CD8-positive, alpha-beta memory T cell (primary cell): ENCODE measurements around the gene PLEKHA7. TPM values are rescaled to one million over a fixed set of nuclear protein-coding genes. Genes with fewer than 3 reads are reported as not detected.
A peak's percentile ranks its signal among the peaks of the same experiment; 100 is the strongest.

Experiments
- CTCF ChIA-PET: fragments of 350-600 bp; sonication (Branson Sonifier 250); formaldehyde crosslinking; loops from one replicate; lab custom pipeline; 2021; ENCODE audit warnings: antibody characterized with exemption; lab: Charles Lee
- POLR2A ChIA-PET: fragments of 350-600 bp; sonication (Branson Sonifier 250); formaldehyde crosslinking; loops from one replicate; lab custom pipeline; 2021; ENCODE audit warnings: antibody characterized with exemption; lab: Charles Lee
- DNase-seq, 5 donors: peaks; one replicate each; pipeline versions ENCODE4 v3.0.0 to v3.0.0-alpha.2; 2020 to 2022; ENCODE audit warnings: mixed read lengths in 1 of 5
- H3K27ac ChIP-seq: one replicate; pipeline ENCODE4 v1.7.0; 2013; ENCODE audit warnings: low read depth, mild to moderate bottlenecking, low read length, moderate library complexity
- H3K27me3 ChIP-seq: 2 replicates; pipeline ENCODE4 v1.7.0; 2013; ENCODE audit warnings: low read length, mild to moderate bottlenecking; ENCODE audit not compliant: insufficient read depth, poor library complexity, severe bottlenecking
- H3K36me3 ChIP-seq: 2 replicates; pipeline ENCODE4 v1.7.0; 2013; ENCODE audit warnings: mild to moderate bottlenecking, low read length, moderate library complexity; ENCODE audit not compliant: insufficient read depth
- H3K4me1 ChIP-seq: 2 replicates; pipeline ENCODE4 v1.7.0; 2013; ENCODE audit warnings: mild to moderate bottlenecking, low read length, moderate library complexity; ENCODE audit not compliant: insufficient read depth
- H3K4me3 ChIP-seq: 2 replicates; pipeline ENCODE4 v1.7.0; 2013; ENCODE audit warnings: mild to moderate bottlenecking, low read length
- H3K9me3 ChIP-seq: 2 replicates; pipeline ENCODE4 v1.7.0; 2013; ENCODE audit warnings: mild to moderate bottlenecking, low read length
- H3K27ac Mint-ChIP-seq, 8 donors: one replicate each; pipeline ENCODE4 v1.8.0; 2020 to 2021; ENCODE audit warnings: mixed read lengths in 8 of 8, mild to moderate bottlenecking in 6 of 8, inconsistent platforms in 3 of 8, moderate library complexity in 3 of 8
- H3K27me3 Mint-ChIP-seq, 2 donors: one replicate each; pipeline ENCODE4 v1.8.0; 2020 to 2021; ENCODE audit warnings: mixed read lengths in 2 of 2, mild to moderate bottlenecking in 1 of 2, moderate library complexity in 1 of 2
- H3K36me3 Mint-ChIP-seq, 3 donors: one replicate each; pipeline ENCODE4 v1.8.0; 2020 to 2021; ENCODE audit warnings: mixed read lengths in 3 of 3, inconsistent platforms in 1 of 3, mild to moderate bottlenecking in 1 of 3
- H3K4me1 Mint-ChIP-seq, 3 donors: one replicate each; pipeline ENCODE4 v1.8.0; 2020 to 2021; ENCODE audit warnings: mixed read lengths in 3 of 3, inconsistent platforms in 1 of 3, mild to moderate bottlenecking in 1 of 3
- H3K4me3 Mint-ChIP-seq, 7 donors: one replicate each; pipeline ENCODE4 v1.8.0; 2020 to 2021; ENCODE audit warnings: mixed read lengths in 7 of 7, mild to moderate bottlenecking in 6 of 7, moderate library complexity in 4 of 7, inconsistent platforms in 2 of 7
- H3K9me3 Mint-ChIP-seq, 5 donors: one replicate each; pipeline ENCODE4 v1.8.0; 2020 to 2022; ENCODE audit warnings: mixed read lengths in 5 of 5, mild to moderate bottlenecking in 3 of 5, moderate library complexity in 2 of 5, inconsistent platforms in 1 of 5
- polyA plus RNA-seq: library from polyadenylated mRNA; unstranded; fragments of 300-500 nt; fragmentation: Illumina TruSeq; gene quantifications from one replicate; pipeline ENCODE4 v1.2.3, GENCODE V29; 2021
- total RNA-seq, 2 experiments: library from RNA; stranded (reverse); gene quantifications; one replicate each; pipeline ENCODE4 v1.2.3, GENCODE V29; 2021

The PLEKHA7 gene
- total and polyA plus RNA-seq, 3 experiments from 2014 or later, result 4.1 to 6.6 (median 5.3) TPM

- CTCF ChIA-PET, result interaction anchor here (3.4 kb wide), 1 partner anchor 11 kb away, joined by 12 read pairs; no protein-coding TSS in a partner anchor
These were observed 214.3 kb downstream of the PLEKHA7 start for GRCh38 chr11:16799890-16800289.

GRCh38 chr11:16799221-16799620 is 215.0 kb downstream of the PLEKHA7 start:
- Mint-ChIP-seq H3K4me1 (peaks cover 0 to 23% (median 17%) of the 10 kb centered on the region in 3 donors), H3K4me3 (no peak overlapping the region), H3K27me3 (peaks cover 1 to 8% of the 10 kb centered on the region in 2 donors), H3K36me3 (peaks cover 0 to 11% (median 4%) of the 10 kb centered on the region in 3 donors), H3K9me3 (no peaks in the 10 kb centered on the region), H3K27ac (peak overlapping the region in 3 of 8 donors; percentile 17 to 68 (median 66))
- no peak for DNase-seq
- Histone ChIP-seq H3K27me3 (no peaks in the 10 kb centered on the region), H3K9me3 (no peaks in the 10 kb centered on the region), H3K36me3 (no peaks in the 10 kb centered on the region), H3K4me3 (no peak overlapping the region), H3K27ac (no peak overlapping the region), H3K4me1 (no peaks in the 10 kb centered on the region)
- CTCF ChIA-PET, result interaction anchor here (3.4 kb wide), 1 partner anchor 11 kb away, joined by 12 read pairs; no protein-coding TSS in a partner anchor
- POLR2A ChIA-PET, result no interaction called here

More at GRCh38 chr11:16799890-16800289, 214.3 kb downstream of the PLEKHA7 start:
- Mint-ChIP-seq H3K4me1 (peaks cover 0 to 28% (median 23%) of the 10 kb centered on the region in 3 donors), H3K4me3 (no peak overlapping the region), H3K27me3 (peaks cover 1 to 9% of the 10 kb centered on the region in 2 donors), H3K27ac (peak overlapping the region in 7 of 8 donors; percentile 14 to 82 (median 66)), H3K9me3 (no peaks in the 10 kb centered on the region), H3K36me3 (peaks cover 0 to 8% (median 4%) of the 10 kb centered on the region in 3 donors)
- no peak for DNase-seq
- Histone ChIP-seq H3K4me3 (no peak overlapping the region), H3K36me3 (no peaks in the 10 kb centered on the region), H3K27ac (no peak overlapping the region), H3K27me3 (no peaks in the 10 kb centered on the region), H3K4me1 (no peaks in the 10 kb centered on the region), H3K9me3 (no peaks in the 10 kb centered on the region)
- POLR2A ChIA-PET, result no interaction called here

GRCh38 chr11:16797776-16798175 is 216.4 kb downstream of the PLEKHA7 start:
- H3K9me3 Mint-ChIP-seq, result no peaks in the 10 kb centered on the region
- ChIA-PET POLR2A (no interaction called here), CTCF (interaction anchor here (1.6 kb wide), 1 partner anchor 10 kb away, joined by 4 read pairs; no protein-coding TSS in a partner anchor)
- Histone ChIP-seq H3K27me3 (no peaks in the 10 kb centered on the region), H3K9me3 (no peaks in the 10 kb centered on the region), H3K36me3 (no peaks in the 10 kb centered on the region), H3K4me3 (no peak overlapping the region), H3K4me1 (no peaks in the 10 kb centered on the region), H3K27ac (no peak overlapping the region)
- H3K4me1 Mint-ChIP-seq, result peaks cover 0 to 21% (median 14%) of the 10 kb centered on the region in 3 donors
- peak overlapping the region in 5 of 8 donors; percentile 17 to 64 (median 25) for H3K27ac Mint-ChIP-seq
- no peak for DNase-seq
- no peak overlapping the region for H3K4me3 Mint-ChIP-seq
- no peaks in the 10 kb centered on the region for H3K27me3 Mint-ChIP-seq
- peaks cover 0 to 11% (median 1%) of the 10 kb centered on the region in 3 donors for H3K36me3 Mint-ChIP-seq

- Mint-ChIP-seq H3K4me3 (peak overlapping the region in 1 of 7 donors; percentile 4), H3K27me3 (no peaks in the 10 kb centered on the region), H3K4me1 (peaks cover 0 to 27% (median 21%) of the 10 kb centered on the region in 3 donors), H3K27ac (peak overlapping the region in 2 of 8 donors; percentile 2 to 27), H3K9me3 (no peaks in the 10 kb centered on the region), H3K36me3 (peaks cover 0 to 11% (median 0%) of the 10 kb centered on the region in 3 donors)
- Histone ChIP-seq H3K9me3 (no peaks in the 10 kb centered on the region), H3K4me3 (no peak overlapping the region), H3K36me3 (no peaks in the 10 kb centered on the region), H3K27me3 (no peaks in the 10 kb centered on the region), H3K4me1 (no peaks in the 10 kb centered on the region), H3K27ac (no peak overlapping the region)
- CTCF ChIA-PET, result interaction anchor here (1.6 kb wide), 1 partner anchor 8 kb away, joined by 4 read pairs; no protein-coding TSS in a partner anchor
- no peak for DNase-seq
- POLR2A ChIA-PET, result no interaction called here
These were observed 217.9 kb downstream of the PLEKHA7 start for GRCh38 chr11:16796311-16796710.

- no peak overlapping the region for H3K27ac ChIP-seq
These were observed 219.1 kb downstream of the PLEKHA7 start for GRCh38 chr11:16795146-16795545.

GRCh38 chr11:16794047-16794818 is 220.0 kb downstream of the PLEKHA7 start:
- H3K4me3 Mint-ChIP-seq, result peak overlapping the region in 4 of 7 donors; percentile 29 to 84 (median 60)
- Histone ChIP-seq H3K27me3 (no peaks in the 10 kb centered on the region), H3K9me3 (no peaks in the 10 kb centered on the region), H3K27ac (no peak overlapping the region), H3K4me3 (no peak overlapping the region), H3K4me1 (no peaks in the 10 kb centered on the region), H3K36me3 (no peaks in the 10 kb centered on the region)
- DNase-seq, result no peak
- peaks cover 0 to 21% (median 13%) of the 10 kb centered on the region in 3 donors for H3K4me1 Mint-ChIP-seq
- CTCF ChIA-PET, result interaction anchor here (1.7 kb wide), 1 partner anchor 9 kb away, joined by 7 read pairs; no protein-coding TSS in a partner anchor
- peak overlapping the region in 6 of 8 donors; percentile 62 to 98 (median 84) for H3K27ac Mint-ChIP-seq
- H3K9me3 Mint-ChIP-seq, result no peaks in the 10 kb centered on the region
- peaks cover 0 to 7% (median 0%) of the 10 kb centered on the region in 3 donors for H3K36me3 Mint-ChIP-seq
- H3K27me3 Mint-ChIP-seq, result no peaks in the 10 kb centered on the region
- POLR2A ChIA-PET, result no interaction called here

More at GRCh38 chr11:16795146-16795545, 219.1 kb downstream of the PLEKHA7 start:
- Mint-ChIP-seq H3K27me3 (no peaks in the 10 kb centered on the region), H3K4me1 (peaks cover 0 to 26% (median 17%) of the 10 kb centered on the region in 3 donors), H3K27ac (peak overlapping the region in 7 of 8 donors; percentile 62 to 98 (median 90)), H3K4me3 (peak overlapping the region in 6 of 7 donors; percentile 29 to 84 (median 62)), H3K36me3 (peaks cover 0 to 7% (median 0%) of the 10 kb centered on the region in 3 donors), H3K9me3 (no peaks in the 10 kb centered on the region)
- Histone ChIP-seq H3K36me3 (no peaks in the 10 kb centered on the region), H3K4me1 (no peaks in the 10 kb centered on the region), H3K27me3 (no peaks in the 10 kb centered on the region), H3K9me3 (no peaks in the 10 kb centered on the region), H3K4me3 (no peak overlapping the region)
- CTCF ChIA-PET, result interaction anchor here (1.7 kb wide), 1 partner anchor 10 kb away, joined by 7 read pairs; no protein-coding TSS in a partner anchor
- no peak for DNase-seq
- POLR2A ChIA-PET, result no interaction called here

GRCh38 chr11:16793511-16793910 is 220.7 kb downstream of the PLEKHA7 start:
- Histone ChIP-seq H3K36me3 (no peaks in the 10 kb centered on the region), H3K9me3 (no peaks in the 10 kb centered on the region), H3K4me1 (no peaks in the 10 kb centered on the region), H3K27ac (no peak overlapping the region), H3K27me3 (no peaks in the 10 kb centered on the region), H3K4me3 (no peak overlapping the region)
- peak overlapping the region in 4 of 8 donors; percentile 65 to 95 (median 82) for H3K27ac Mint-ChIP-seq
- H3K36me3 Mint-ChIP-seq, result peaks cover 0 to 7% (median 0%) of the 10 kb centered on the region in 3 donors
- H3K27me3 Mint-ChIP-seq, result no peaks in the 10 kb centered on the region
- H3K4me3 Mint-ChIP-seq, result peak overlapping the region in 1 of 7 donors; percentile 39
- H3K4me1 Mint-ChIP-seq, result peaks cover 0 to 21% (median 13%) of the 10 kb centered on the region in 3 donors
- no peak for DNase-seq
- H3K9me3 Mint-ChIP-seq, result no peaks in the 10 kb centered on the region
- ChIA-PET POLR2A (no interaction called here), CTCF (no interaction called here)
